GF-D8 (cell line): ENCODE results near the gene POU2F1.

Source experiments
- DNase-seq: peaks from one replicate; lab custom pipeline; 2025; lab: John Stamatoyannopoulos, UW

Gene POU2F1

GRCh38 chr1:167467752-167468151 lies 247.1 kb downstream of the POU2F1 start:
- DNase-seq, result no peak

GRCh38 chr1:167469280-167469965 lies 248.7 kb downstream of the POU2F1 start:
- DNase-seq, result no peak

GRCh38 chr1:167471568-167471967 lies 250.9 kb downstream of the POU2F1 start:
- DNase-seq, result no peak

- DNase-seq, result no peak
These were observed 252.3 kb downstream of the POU2F1 start for GRCh38 chr1:167472752-167473521.

- no peak for DNase-seq
These were observed 253.1 kb downstream of the POU2F1 start for GRCh38 chr1:167473761-167474160.

- DNase-seq, result no peak
These were observed 253.5 kb downstream of the POU2F1 start for GRCh38 chr1:167474191-167474641.

GRCh38 chr1:167476061-167476460 lies 255.4 kb downstream of the POU2F1 start:
- DNase-seq, result no peak
